ENCODE results near the gene CSMD2.

Gene CSMD2

GRCh38 chr1:34137411-34137810 is 27.6 kb downstream of the CSMD2 start:
- TF ChIP-seq CTCF (IDR thresholded peaks at IDR 0.05; ENCODE audit: borderline replicate concordance, insufficient read depth, low read depth, low read length) = no peak
- H3K4me3 ChIP-seq (ENCODE audit: low read depth, low read length) = no peak overlapping the region

GRCh38 chr1:34132161-34132420 is 32.9 kb downstream of the CSMD2 start:
- no peak for TF ChIP-seq CTCF (IDR thresholded peaks at IDR 0.05; ENCODE audit: borderline replicate concordance, insufficient read depth, low read depth, low read length)
- no peak overlapping the region for H3K4me3 ChIP-seq (ENCODE audit: low read depth, low read length)

- TF ChIP-seq CTCF (IDR thresholded peaks at IDR 0.05; ENCODE audit: borderline replicate concordance, insufficient read depth, low read depth, low read length) = no peak
- no peak overlapping the region for H3K4me3 ChIP-seq (ENCODE audit: low read depth, low read length)
Observed at GRCh38 chr1:34131396-34132160, 33.5 kb downstream of the CSMD2 start.

GRCh38 chr1:34130306-34130705 is 34.7 kb downstream of the CSMD2 start:
- H3K4me3 ChIP-seq (ENCODE audit: low read depth, low read length) = no peak overlapping the region
- no peak for TF ChIP-seq CTCF (IDR thresholded peaks at IDR 0.05; ENCODE audit: borderline replicate concordance, insufficient read depth, low read depth, low read length)

- no peak for TF ChIP-seq CTCF (IDR thresholded peaks at IDR 0.05; ENCODE audit: borderline replicate concordance, insufficient read depth, low read depth, low read length)
- H3K4me3 ChIP-seq (ENCODE audit: low read depth, low read length) = no peak overlapping the region
Observed at GRCh38 chr1:34129630-34130029, 35.4 kb downstream of the CSMD2 start.

- no peak for TF ChIP-seq CTCF (IDR thresholded peaks at IDR 0.05; ENCODE audit: borderline replicate concordance, insufficient read depth, low read depth, low read length)
- no peak overlapping the region for H3K4me3 ChIP-seq (ENCODE audit: low read depth, low read length)
Observed at GRCh38 chr1:34128186-34128889, 36.7 kb downstream of the CSMD2 start.

Measured in GM12875 (cell line).